ENCODE data around the gene FSHR. TPM values are rescaled to one million over a fixed set of nuclear protein-coding genes. Genes with fewer than 3 reads are reported as not detected.

Gene FSHR
- total RNA-seq, 1 donor from 2014 or later = not detected

DNA sequence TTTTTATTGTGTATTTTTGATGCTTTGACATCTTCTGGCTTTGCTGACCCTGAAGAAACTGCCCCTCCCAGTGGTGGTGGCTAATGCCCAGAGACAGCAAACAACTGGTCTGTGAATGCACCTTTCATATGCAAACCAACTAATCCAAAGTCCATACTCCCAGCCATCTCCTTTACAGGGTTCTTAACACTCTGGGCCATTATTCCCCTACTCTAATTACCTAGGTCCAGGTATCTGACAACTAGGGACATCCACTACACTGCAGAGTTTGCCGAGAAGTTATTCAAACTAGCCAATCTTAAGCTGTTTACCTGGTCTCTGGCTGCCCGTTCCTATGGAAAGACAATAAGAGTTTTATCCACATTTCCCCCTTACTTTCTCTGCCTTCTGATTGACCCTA, 73.6 kb downstream of the FSHR start:
- H3K36me3 Mint-ChIP-seq (ENCODE audit: low read depth) = no peaks in the 10 kb centered on the region
- peaks cover 18% of the 10 kb centered on the region for H3K9me3 Mint-ChIP-seq (ENCODE audit: low read depth)
- no peaks in the 10 kb centered on the region for H3K4me1 Mint-ChIP-seq (ENCODE audit: low read depth)
- H3K4me3 Mint-ChIP-seq (ENCODE audit: unreplicated experiment) = no peak overlapping the region
- no peak for TF ChIP-seq CTCF (IDR thresholded peaks at IDR 0.05)
- no peaks in the 10 kb centered on the region for H3K27me3 Mint-ChIP-seq (ENCODE audit: low read depth)
- H3K27ac Mint-ChIP-seq (ENCODE audit: unreplicated experiment) = no peak overlapping the region
- DNase-seq (ENCODE audit: low spot score) = no peak

GRCh38 chr2:49070716-49071115, 83.6 kb downstream of the FSHR start:
- no peak for TF ChIP-seq CTCF (IDR thresholded peaks at IDR 0.05)
- Mint-ChIP-seq H3K36me3 (ENCODE audit: low read depth) (peaks cover 1% of the 10 kb centered on the region), H3K4me3 (ENCODE audit: unreplicated experiment) (no peak overlapping the region), H3K27ac (ENCODE audit: unreplicated experiment) (no peak overlapping the region), H3K27me3 (ENCODE audit: low read depth) (no peaks in the 10 kb centered on the region), H3K9me3 (ENCODE audit: low read depth) (peaks cover 19% of the 10 kb centered on the region), H3K4me1 (ENCODE audit: low read depth) (no peaks in the 10 kb centered on the region)
- DNase-seq (ENCODE audit: low spot score) = no peak

DNA sequence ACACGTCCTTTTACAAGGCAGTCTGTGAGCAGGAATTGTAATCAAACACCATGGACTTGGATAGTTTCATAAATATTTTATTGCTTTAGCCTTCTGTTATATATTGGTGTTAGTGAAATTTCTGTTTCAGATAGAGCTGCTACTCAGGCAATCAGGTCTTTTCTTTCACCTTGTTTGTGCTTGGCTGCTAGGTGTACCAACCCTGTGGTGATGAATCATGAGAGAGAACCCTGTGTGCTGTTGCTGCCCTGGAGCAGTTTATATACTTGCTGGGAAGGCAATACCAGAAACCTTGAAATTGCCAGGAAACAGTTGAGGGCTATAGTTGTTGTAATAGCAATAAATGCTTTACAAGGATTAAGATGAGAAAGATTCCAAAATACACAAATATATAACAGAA, 84.5 kb downstream of the FSHR start:
- Mint-ChIP-seq H3K27ac (ENCODE audit: unreplicated experiment) (no peak overlapping the region), H3K4me1 (ENCODE audit: low read depth) (no peaks in the 10 kb centered on the region), H3K36me3 (ENCODE audit: low read depth) (peaks cover 1% of the 10 kb centered on the region), H3K27me3 (ENCODE audit: low read depth) (no peaks in the 10 kb centered on the region), H3K4me3 (ENCODE audit: unreplicated experiment) (no peak overlapping the region), H3K9me3 (ENCODE audit: low read depth) (peaks cover 17% of the 10 kb centered on the region)
- no peak for TF ChIP-seq CTCF (IDR thresholded peaks at IDR 0.05)
- no peak for DNase-seq (ENCODE audit: low spot score)

GRCh38 chr2:49068613-49069012, 85.7 kb downstream of the FSHR start:
- no peak for TF ChIP-seq CTCF (IDR thresholded peaks at IDR 0.05)
- no peak for DNase-seq (ENCODE audit: low spot score)
- H3K36me3 Mint-ChIP-seq (ENCODE audit: low read depth) = no peaks in the 10 kb centered on the region
- H3K27me3 Mint-ChIP-seq (ENCODE audit: low read depth) = no peaks in the 10 kb centered on the region
- no peak overlapping the region for H3K4me3 Mint-ChIP-seq (ENCODE audit: unreplicated experiment)
- no peaks in the 10 kb centered on the region for H3K4me1 Mint-ChIP-seq (ENCODE audit: low read depth)
- no peak overlapping the region for H3K27ac Mint-ChIP-seq (ENCODE audit: unreplicated experiment)
- peaks cover 5% of the 10 kb centered on the region for H3K9me3 Mint-ChIP-seq (ENCODE audit: low read depth)

DNA sequence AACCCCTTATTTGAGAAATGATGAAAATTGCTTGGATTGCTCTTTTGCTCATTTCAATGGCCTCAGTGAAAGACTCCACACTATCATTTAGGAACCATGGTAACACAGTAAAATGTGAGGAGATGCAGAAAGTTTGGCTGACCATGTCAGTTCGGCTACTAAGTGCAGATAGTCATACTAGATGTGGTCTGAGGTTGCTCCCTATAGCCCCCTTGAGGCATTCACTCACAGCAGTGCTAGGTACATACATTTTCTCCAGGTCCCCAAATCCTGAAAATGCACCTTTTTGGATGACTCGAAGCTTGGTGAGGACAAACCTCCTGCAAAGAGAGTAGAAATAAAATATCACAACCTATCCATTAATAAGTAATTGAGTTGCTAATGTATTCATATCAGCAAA, 86.3 kb downstream of the FSHR start:
- H3K4me1 Mint-ChIP-seq (ENCODE audit: low read depth) = no peaks in the 10 kb centered on the region
- no peaks in the 10 kb centered on the region for H3K36me3 Mint-ChIP-seq (ENCODE audit: low read depth)
- no peak for TF ChIP-seq CTCF (IDR thresholded peaks at IDR 0.05)
- DNase-seq (ENCODE audit: low spot score) = no peak
- no peak overlapping the region for H3K27ac Mint-ChIP-seq (ENCODE audit: unreplicated experiment)
- H3K4me3 Mint-ChIP-seq (ENCODE audit: unreplicated experiment) = no peak overlapping the region
- peaks cover under 1% of the 10 kb centered on the region for H3K9me3 Mint-ChIP-seq (ENCODE audit: low read depth)
- no peaks in the 10 kb centered on the region for H3K27me3 Mint-ChIP-seq (ENCODE audit: low read depth)

Measured in chondrocyte (in vitro differentiated cells).